GM12872 (cell line): ENCODE results near the gene CREB3.

ENCODE experiments used
- CTCF ChIP-seq: IDR thresholded peaks from 3 replicates; pipeline ENCODE4 v1.5.1; 2011; ENCODE audit warnings: low read depth, mild to moderate bottlenecking, low read length, moderate library complexity; ENCODE audit not compliant: insufficient read depth

Gene CREB3

GRCh38 chr9:35771075-35771433 lies 38.6 kb downstream of the CREB3 start:
- TF ChIP-seq CTCF = no peak

- no peak for TF ChIP-seq CTCF
Measured at GRCh38 chr9:35771534-35771933, 39.1 kb downstream of the CREB3 start.

- no peak for TF ChIP-seq CTCF
Measured at GRCh38 chr9:35771943-35772342, 39.5 kb downstream of the CREB3 start.

- TF ChIP-seq CTCF = no peak
Measured at GRCh38 chr9:35774907-35775635, 42.6 kb downstream of the CREB3 start.

- no peak for TF ChIP-seq CTCF
Measured at GRCh38 chr9:35776018-35776417, 43.6 kb downstream of the CREB3 start.

- no peak for TF ChIP-seq CTCF
Measured at GRCh38 chr9:35778496-35778895, 46.0 kb downstream of the CREB3 start.

GRCh38 chr9:35781066-35781465 lies 48.6 kb downstream of the CREB3 start:
- TF ChIP-seq CTCF = no peak
